HepG2 (cell line): ENCODE results near the gene SNAI3. TPM values are rescaled to one million over a fixed set of nuclear protein-coding genes. Genes with fewer than 3 reads are reported as not detected.

ENCODE experiments used
- ATAC-seq: fragments of 200-7000 bp; cut with Tn5 transposase; 3 replicates; pipeline ENCODE4 v1.9.1; 2020; ENCODE audit warnings: mild to moderate bottlenecking, moderate library complexity
- BruUV-seq: library from RNA; stranded (reverse); fragments of 400-500 nt; replicated peaks from 2 replicates; lab custom pipeline; 2021; lab: Mats Ljungman, UMichigan
- CTCF ChIA-PET: fragments of 300-600 bp; formaldehyde crosslinking; extraction: SDS; loops from one replicate; lab custom pipeline; 2021; ENCODE audit warnings: low total read pairs, inconsistent platforms, low intra/inter-chr PET ratio; lab: Yijun Ruan, JAX
- POLR2A ChIA-PET: fragments of 350-600 bp; sonication (Branson Sonifier 250); formaldehyde crosslinking; loops from one replicate; lab custom pipeline; 2020; ENCODE audit warnings: antibody characterized with exemption, inconsistent platforms; lab: Yijun Ruan, JAX
- DNase-seq: peaks from one replicate; pipeline ENCODE4 v3.0.0-alpha.2; 2015; ENCODE audit warnings: low spot score
- FAIRE-seq: peaks from 3 replicates; lab custom pipeline; 2011; peaks lifted over from hg19 to GRCh38; lab: Jason Lieb, UNC
- H2AFZ ChIP-seq: one replicate; pipeline ENCODE4 v1.6.1; 2011; ENCODE audit warnings: low read length, inconsistent platforms
- H3K27ac ChIP-seq: fragments of 300-600 bp; 3 replicates; pipeline ENCODE4 v1.8.0; 2011; ENCODE audit warnings: mixed run types, mild to moderate bottlenecking, mixed read lengths, low read length, inconsistent platforms; ENCODE audit not compliant: insufficient read depth; ENCODE audit errors: extremely low read length
- H3K27me3 ChIP-seq, 2 experiments: fragments of 200-600 bp in 1 of 2; 2 replicates in 1 of 2; 3 replicates in 1 of 2; pipeline versions ENCODE4 v1.6.0 to v1.8.0; 2011; ENCODE audit warnings: low read length in 2 of 2, mild to moderate bottlenecking in 2 of 2, moderate library complexity in 2 of 2, inconsistent platforms in 1 of 2; ENCODE audit not compliant: insufficient read depth in 2 of 2, control insufficient read depth in 1 of 2
- H3K36me3 ChIP-seq, 2 experiments: fragments of 200-600 bp in 1 of 2; replicated peaks in 1 of 2; 2 replicates in 1 of 2; 3 replicates in 1 of 2; pipeline versions ENCODE4 v1.5.1 to v1.8.0; 2011; ENCODE audit warnings: low read length in 2 of 2, inconsistent platforms in 1 of 2; ENCODE audit not compliant: insufficient read depth in 2 of 2, control insufficient read depth in 1 of 2
- H3K4me1 ChIP-seq: 2 replicates; pipeline ENCODE4 v1.5.1; 2012; ENCODE audit warnings: low read length, inconsistent platforms; ENCODE audit not compliant: insufficient read depth
- H3K4me2 ChIP-seq: 2 replicates; pipeline ENCODE4 v1.6.0; 2011; ENCODE audit warnings: low read depth, low read length, inconsistent platforms
- H3K4me3 ChIP-seq, 3 experiments: fragments of 200-600 bp in 1 of 3; sonication (generic), shearing (Covaris generic) in 1 of 3; replicated peaks in 1 of 3; 2 replicates each; pipeline ENCODE4 v1.5.1; 2011 to 2016; ENCODE audit warnings: low read length in 3 of 3, inconsistent platforms in 2 of 3, low read depth in 2 of 3, mild to moderate bottlenecking in 2 of 3, control low read depth in 1 of 3, mixed read lengths in 1 of 3; ENCODE audit not compliant: insufficient read depth in 1 of 3
- H3K79me2 ChIP-seq: one replicate; pipeline ENCODE4 v1.6.1; 2011; ENCODE audit warnings: low read length, inconsistent platforms; ENCODE audit not compliant: insufficient read depth
- H3K9ac ChIP-seq: 2 replicates; pipeline ENCODE4 v1.6.0; 2011; ENCODE audit warnings: mild to moderate bottlenecking, low read depth, low read length, inconsistent platforms; ENCODE audit not compliant: insufficient read depth
- H3K9me3 ChIP-seq: 2 replicates; pipeline ENCODE4 v1.5.1; 2012; ENCODE audit warnings: mild to moderate bottlenecking, low read length
- H4K20me1 ChIP-seq: 2 replicates; pipeline ENCODE4 v1.6.0; 2011; ENCODE audit warnings: inconsistent platforms, mild to moderate bottlenecking, low read length, moderate library complexity; ENCODE audit not compliant: insufficient read depth
- ARNTL ChIP-seq: sonication (generic); formaldehyde crosslinking; IDR thresholded peaks from 2 replicates; pipeline ENCODE4 v1.4.0; 2020; ENCODE audit warnings: mild to moderate bottlenecking, missing genetic modification reagents
- ATF7-NPFF ChIP-seq: sonication (generic); formaldehyde crosslinking; IDR thresholded peaks from 2 replicates; pipeline ENCODE4 v1.8.1; 2023; ENCODE audit warnings: mild to moderate bottlenecking, low read depth, missing genetic modification reagents, moderate library complexity
- DMAP1 ChIP-seq: IDR thresholded peaks from 2 replicates; pipeline ENCODE4 v1.6.1; 2016
- JUN ChIP-seq: sonication (generic); formaldehyde crosslinking; IDR thresholded peaks from 2 replicates; pipeline ENCODE4 v1.4.0; 2020; ENCODE audit warnings: mild to moderate bottlenecking, missing genetic modification reagents
- ZNF17 ChIP-seq: sonication (generic); formaldehyde crosslinking; IDR thresholded peaks from 2 replicates; pipeline ENCODE4 v1.5.0; 2020; ENCODE audit warnings: mild to moderate bottlenecking, missing genetic modification reagents
- ZNF335 ChIP-seq: sonication (generic); formaldehyde crosslinking; IDR thresholded peaks from 2 replicates; pipeline ENCODE4 v1.4.0; 2020; ENCODE audit warnings: missing genetic modification reagents
- WGBS: methylation state at CpG from one replicate; pipeline ENCODE4 v1.1.6; 2017; ENCODE audit warnings: low lambda C conversion rate; 5-methylcytosine and 5-hydroxymethylcytosine counted together
- in situ Hi-C: cut with HindIII; loops from 2 replicates; pipeline ENCODE4 v1.10.0; 2017; ENCODE audit warnings: low pct_unique_long_range_greater_than_20kb; ENCODE audit not compliant: extremely low pct_ligation_motif_present
- intact Hi-C: fragments of 100-400 bp; cut with micrococcal nuclease; formaldehyde crosslinking; loops from one replicate; pipeline ENCODE4 v1.10.0; 2022; ENCODE audit not compliant: unreplicated experiment
- polyA plus RNA-seq, 8 experiments: library from polyadenylated mRNA; depleted of rRNA in 3 of 8; stranded (reverse) in 7 of 8; unstranded in 1 of 8; fragments of >200 nt; fragmentation: Illumina TruSeq in 4 of 8; extraction: Trizol in 4 of 8; gene quantifications; 2 replicates each; pipeline versions ENCODE4 v1.2.1 to v1.2.3, GENCODE V29; 2011 to 2016; ENCODE audit warnings: low read depth in 4 of 8, missing spikeins in 1 of 8, mixed read lengths in 1 of 8; ENCODE audit not compliant: insufficient read depth in 1 of 8
- total RNA-seq, 5 experiments: library from RNA; depleted of rRNA; stranded (reverse); fragments of >200 nt; fragmentation: Illumina TruSeq; extraction: Trizol; gene quantifications; 2 replicates each; pipeline ENCODE4 v1.2.3, GENCODE V29; 2016; ENCODE audit warnings: low read depth in 1 of 5
- TF ChIP-seq, protein P1 (sequence below): sonication (generic); formaldehyde crosslinking; IDR thresholded peaks from 2 replicates; pipeline ENCODE4 v1.5.1; 2020; ENCODE audit warnings: missing genetic modification reagents, mild to moderate bottlenecking, borderline replicate concordance
- TF ChIP-seq, protein P2 (sequence below): sonication (generic); formaldehyde crosslinking; IDR thresholded peaks from 2 replicates; pipeline ENCODE4 v1.5.1; 2020; ENCODE audit warnings: mild to moderate bottlenecking, missing genetic modification reagents, moderate library complexity

The SNAI3 gene
- total and polyA plus RNA-seq, 2 of the 13 experiments (the other 11 are each of a cell fraction or from before 2014, with no cell fraction given): 0.09 to 0.18 TPM

DNA sequence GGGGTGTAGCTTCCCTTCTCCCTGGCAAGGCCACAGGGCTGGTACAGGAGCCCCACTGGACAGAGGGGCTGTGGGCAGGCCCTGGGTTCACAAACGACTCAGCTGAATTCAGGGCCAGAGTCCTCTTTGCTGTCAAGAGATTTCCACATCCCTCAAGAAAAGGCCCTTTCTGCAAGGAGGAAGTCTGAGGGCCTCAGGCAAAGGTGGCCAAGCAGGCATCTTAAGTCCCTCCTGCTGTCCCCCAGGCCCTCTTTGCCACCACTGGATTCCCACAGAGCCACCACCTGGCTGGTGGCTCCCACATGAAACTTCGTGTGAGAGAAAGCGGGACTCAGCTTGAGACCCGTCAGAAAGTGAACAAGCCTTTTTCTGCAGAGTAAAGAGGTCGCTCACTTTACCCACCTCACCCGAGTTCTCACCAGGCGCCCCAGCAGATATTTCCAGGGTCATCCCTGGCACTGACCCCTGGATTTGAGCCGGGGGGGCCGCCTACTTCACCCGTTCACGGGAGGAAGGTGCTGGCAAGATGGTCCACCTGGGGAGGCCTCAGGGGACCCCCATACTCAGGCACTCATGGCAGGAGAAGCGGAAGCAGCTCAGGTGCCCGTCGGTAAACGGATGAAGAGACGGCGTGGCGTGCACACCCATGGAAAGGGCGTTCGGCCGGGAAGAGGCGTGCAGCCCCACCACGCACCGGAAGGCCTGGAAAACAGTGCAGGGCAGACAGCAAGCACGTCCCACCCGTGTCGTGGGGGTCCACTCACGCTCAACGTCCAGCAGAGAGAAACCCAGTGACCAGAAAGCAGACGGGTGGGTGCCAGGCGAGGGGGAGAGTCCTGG is 16.3 kb upstream of the SNAI3 start:
- no peak overlapping the region for H2AFZ ChIP-seq
- POLR2A ChIA-PET: interaction anchor here (1.7 kb wide), 1 partner anchor 40 kb away, joined by 3 read pairs; the partner anchor contains the start of gene MVD
- no peak overlapping the region for H3K4me2 ChIP-seq
- no peak for ATAC-seq
- peaks cover 0 to 3% of the 10 kb centered on the region in 2 experiments; a peak in 1 of 5 replicates for H3K27me3 ChIP-seq
- peaks cover 63% of the 10 kb centered on the region for H3K4me1 ChIP-seq
- no peak for DNase-seq
- in situ Hi-C loops: no loop called here
- H3K4me3 ChIP-seq: no peak overlapping the region
- H3K79me2 ChIP-seq: peaks cover 25% of the 10 kb centered on the region
- CTCF ChIA-PET: no interaction called here
- no peak overlapping the region for H3K27ac ChIP-seq
- intact Hi-C loops: no loop called here
- H3K9ac ChIP-seq: no peak overlapping the region
- no peaks in the 10 kb centered on the region for H4K20me1 ChIP-seq
- 91% methylated on average over 30 of the region's 31 CpGs for WGBS
- TF ChIP-seq JUN (CRISPR knock-in tag) (no peak), ZNF335 (no peak), ARNTL (CRISPR knock-in tag) (no peak), ATF7-NPFF (no peak), DMAP1 (CRISPR knock-in tag) (no peak), ZNF17 (CRISPR knock-in tag) (no peak)
- TF ChIP-seq, protein P1, sequence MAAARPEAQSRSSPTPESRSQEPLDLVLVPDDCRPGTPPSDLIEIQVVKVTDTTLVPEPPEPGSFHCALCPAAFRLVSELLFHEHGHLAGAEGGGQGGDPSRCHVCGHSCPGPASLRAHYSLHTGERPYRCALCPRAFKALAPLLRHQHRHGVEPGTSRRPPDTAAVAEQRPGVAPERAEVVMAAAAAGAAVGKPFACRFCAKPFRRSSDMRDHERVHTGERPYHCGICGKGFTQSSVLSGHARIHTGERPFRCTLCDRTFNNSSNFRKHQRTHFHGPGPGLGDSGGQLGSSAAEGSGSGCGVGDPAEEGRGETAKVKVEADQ (CRISPR knock-in tag): no peak
- TF ChIP-seq, protein P2, sequence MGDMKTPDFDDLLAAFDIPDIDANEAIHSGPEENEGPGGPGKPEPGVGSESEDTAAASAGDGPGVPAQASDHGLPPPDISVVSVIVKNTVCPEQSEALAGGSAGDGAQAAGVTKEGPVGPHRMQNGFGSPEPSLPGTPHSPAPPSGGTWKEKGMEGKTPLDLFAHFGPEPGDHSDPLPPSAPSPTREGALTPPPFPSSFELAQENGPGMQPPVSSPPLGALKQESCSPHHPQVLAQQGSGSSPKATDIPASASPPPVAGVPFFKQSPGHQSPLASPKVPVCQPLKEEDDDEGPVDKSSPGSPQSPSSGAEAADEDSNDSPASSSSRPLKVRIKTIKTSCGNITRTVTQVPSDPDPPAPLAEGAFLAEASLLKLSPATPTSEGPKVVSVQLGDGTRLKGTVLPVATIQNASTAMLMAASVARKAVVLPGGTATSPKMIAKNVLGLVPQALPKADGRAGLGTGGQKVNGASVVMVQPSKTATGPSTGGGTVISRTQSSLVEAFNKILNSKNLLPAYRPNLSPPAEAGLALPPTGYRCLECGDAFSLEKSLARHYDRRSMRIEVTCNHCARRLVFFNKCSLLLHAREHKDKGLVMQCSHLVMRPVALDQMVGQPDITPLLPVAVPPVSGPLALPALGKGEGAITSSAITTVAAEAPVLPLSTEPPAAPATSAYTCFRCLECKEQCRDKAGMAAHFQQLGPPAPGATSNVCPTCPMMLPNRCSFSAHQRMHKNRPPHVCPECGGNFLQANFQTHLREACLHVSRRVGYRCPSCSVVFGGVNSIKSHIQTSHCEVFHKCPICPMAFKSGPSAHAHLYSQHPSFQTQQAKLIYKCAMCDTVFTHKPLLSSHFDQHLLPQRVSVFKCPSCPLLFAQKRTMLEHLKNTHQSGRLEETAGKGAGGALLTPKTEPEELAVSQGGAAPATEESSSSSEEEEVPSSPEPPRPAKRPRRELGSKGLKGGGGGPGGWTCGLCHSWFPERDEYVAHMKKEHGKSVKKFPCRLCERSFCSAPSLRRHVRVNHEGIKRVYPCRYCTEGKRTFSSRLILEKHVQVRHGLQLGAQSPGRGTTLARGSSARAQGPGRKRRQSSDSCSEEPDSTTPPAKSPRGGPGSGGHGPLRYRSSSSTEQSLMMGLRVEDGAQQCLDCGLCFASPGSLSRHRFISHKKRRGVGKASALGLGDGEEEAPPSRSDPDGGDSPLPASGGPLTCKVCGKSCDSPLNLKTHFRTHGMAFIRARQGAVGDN (CRISPR knock-in tag): no peak
- no peaks in the 10 kb centered on the region for H3K9me3 ChIP-seq
- BruUV-seq: no TSS peak
- H3K36me3 ChIP-seq: peaks cover 8% of the 10 kb centered on the region in 2 experiments; a peak in 4 of 5 replicates
- no peak for FAIRE-seq
